Fibroblast of mammary gland (primary cell): ENCODE results near the gene MYH9.

Experiments
- DNase-seq: peaks from one replicate; pipeline ENCODE4 v3.0.0-alpha.2; 2010; ENCODE audit warnings: low read depth
- H3K4me3 ChIP-seq: 2 replicates; pipeline ENCODE4 v1.5.1; 2011; ENCODE audit warnings: low read depth, mild to moderate bottlenecking, low read length, moderate library complexity; ENCODE audit not compliant: control insufficient read depth
- TF ChIP-seq, protein P1 (sequence below): conservative IDR thresholded peaks from 2 replicates; pipeline ENCODE4 v1.5.1; 2011; ENCODE audit warnings: low read depth, low read length, inconsistent platforms; ENCODE audit not compliant: control insufficient read depth, insufficient read depth

Gene MYH9

GRCh38 chr22:36244522-36245391, 143.0 kb downstream of the MYH9 start:
- TF ChIP-seq, protein P1, sequence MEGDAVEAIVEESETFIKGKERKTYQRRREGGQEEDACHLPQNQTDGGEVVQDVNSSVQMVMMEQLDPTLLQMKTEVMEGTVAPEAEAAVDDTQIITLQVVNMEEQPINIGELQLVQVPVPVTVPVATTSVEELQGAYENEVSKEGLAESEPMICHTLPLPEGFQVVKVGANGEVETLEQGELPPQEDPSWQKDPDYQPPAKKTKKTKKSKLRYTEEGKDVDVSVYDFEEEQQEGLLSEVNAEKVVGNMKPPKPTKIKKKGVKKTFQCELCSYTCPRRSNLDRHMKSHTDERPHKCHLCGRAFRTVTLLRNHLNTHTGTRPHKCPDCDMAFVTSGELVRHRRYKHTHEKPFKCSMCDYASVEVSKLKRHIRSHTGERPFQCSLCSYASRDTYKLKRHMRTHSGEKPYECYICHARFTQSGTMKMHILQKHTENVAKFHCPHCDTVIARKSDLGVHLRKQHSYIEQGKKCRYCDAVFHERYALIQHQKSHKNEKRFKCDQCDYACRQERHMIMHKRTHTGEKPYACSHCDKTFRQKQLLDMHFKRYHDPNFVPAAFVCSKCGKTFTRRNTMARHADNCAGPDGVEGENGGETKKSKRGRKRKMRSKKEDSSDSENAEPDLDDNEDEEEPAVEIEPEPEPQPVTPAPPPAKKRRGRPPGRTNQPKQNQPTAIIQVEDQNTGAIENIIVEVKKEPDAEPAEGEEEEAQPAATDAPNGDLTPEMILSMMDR, result no peak
- DNase-seq, result peak; percentile 65
- H3K4me3 ChIP-seq, result no peak overlapping the region

- no peak for DNase-seq
- H3K4me3 ChIP-seq, result no peak overlapping the region
- TF ChIP-seq, protein P1, result no peak
Observed at GRCh38 chr22:36243986-36244385, 143.8 kb downstream of the MYH9 start.

GRCh38 chr22:36239401-36240171, 148.2 kb downstream of the MYH9 start, which contains the start of gene APOL2:
APOL2 (minus strand) TSS chr22:36239527; CDS start chr22:36233162, 6,365 bp downstream.
- DNase-seq, result peak; percentile 93
- TF ChIP-seq, protein P1, result peak; percentile 71
- peak within 1 kb of the TSS; percentile 83 for H3K4me3 ChIP-seq

DNA sequence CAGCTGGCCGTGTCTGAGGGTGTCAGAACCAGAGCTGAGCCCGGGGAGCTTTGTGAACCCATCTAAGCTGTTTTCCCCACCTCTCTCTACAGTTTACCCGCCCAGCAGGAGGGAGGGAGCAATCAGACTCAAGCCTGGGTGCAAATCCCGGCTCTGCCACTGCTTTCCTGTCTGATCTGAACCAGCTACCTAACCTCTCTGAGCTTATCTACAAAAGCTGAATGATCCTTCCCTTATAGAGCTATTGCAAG, 148.7 kb downstream of the MYH9 start:
- peak overlapping the region; percentile 83 for H3K4me3 ChIP-seq
- DNase-seq, result no peak
- TF ChIP-seq, protein P1, result no peak

- no peak for DNase-seq
- TF ChIP-seq, protein P1, result no peak
- peak overlapping the region; percentile 83 for H3K4me3 ChIP-seq
Observed at GRCh38 chr22:36238373-36239149, 149.2 kb downstream of the MYH9 start.
